Stimulated activated CD8-positive, alpha-beta memory T cell treated with anti-CD3 and anti-CD28 coated beads, Interleukin-12 subunit alpha, Interleukin-12 subunit beta, amount 100 ng/mL, for 24 hours (primary cell): ENCODE results near the gene USP12.
"Not testable (repeated sequence)": the region's sequence is repeated elsewhere in the genome, so short reads cannot be mapped to it uniquely, and the experiment has no call there.

Experiments
- DNase-seq: peaks from one replicate; pipeline ENCODE4 v3.0.0-alpha.2; 2020; ENCODE audit errors: extremely low read depth

Gene USP12

DNA sequence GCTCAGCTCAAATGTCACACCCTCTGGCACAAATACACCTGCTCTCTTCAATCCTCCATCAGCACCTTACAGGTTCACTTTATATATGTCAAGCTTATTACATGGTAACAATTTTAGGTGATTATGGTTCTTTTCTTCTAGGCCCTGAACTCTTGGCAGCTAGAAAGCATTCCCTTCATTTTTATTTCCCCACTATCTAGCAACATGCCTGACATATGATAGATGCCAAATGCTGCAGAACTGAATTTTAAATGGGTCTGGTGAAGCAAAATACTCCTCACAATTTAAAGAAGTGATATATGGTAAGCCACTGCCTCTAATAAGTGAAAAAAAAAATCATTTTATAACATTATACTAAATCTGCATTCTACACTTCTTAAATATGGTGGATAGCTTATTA, 95.2 kb downstream of the USP12 start:
- DNase-seq: no peak

DNA sequence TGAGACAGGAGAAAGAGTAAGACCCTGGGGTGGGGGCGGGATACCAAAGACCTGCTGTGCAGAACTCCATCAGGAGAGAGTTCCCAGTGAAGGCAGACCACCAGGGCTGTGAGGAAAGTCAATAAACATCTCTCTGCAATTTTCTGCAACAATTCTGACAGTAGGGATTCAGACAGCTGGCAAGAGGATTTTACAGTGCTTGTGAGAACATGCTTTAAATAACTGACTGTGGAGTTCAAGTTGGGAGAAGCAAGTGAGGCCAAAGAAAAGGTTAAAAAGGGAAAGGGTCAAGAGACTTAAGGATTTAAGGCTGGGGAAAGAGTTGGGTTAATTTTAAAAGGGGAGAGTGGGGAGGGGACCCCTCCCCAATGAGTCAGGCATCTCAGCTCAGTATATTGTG, 98.4 kb downstream of the USP12 start:
- no peak for DNase-seq

DNA sequence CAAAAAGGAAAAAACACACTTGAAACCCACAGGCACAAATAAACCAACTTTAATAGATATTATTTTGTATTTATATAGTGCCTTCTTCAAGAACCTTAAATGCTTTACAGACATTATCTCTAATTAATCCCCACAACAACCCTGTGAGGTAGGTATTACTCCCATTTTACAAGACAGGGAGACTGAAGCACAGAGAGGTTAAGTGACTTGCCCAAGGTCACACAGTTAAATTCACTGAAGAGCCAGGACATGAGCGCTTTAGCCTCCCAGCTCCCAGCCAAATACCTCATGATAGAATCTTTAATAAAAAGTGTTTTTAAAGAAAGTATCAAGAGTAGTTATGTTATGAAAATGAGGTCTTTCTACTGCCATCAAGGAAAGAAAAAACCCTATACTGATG, 105.5 kb downstream of the USP12 start:
- DNase-seq: not testable (repeated sequence)

DNA sequence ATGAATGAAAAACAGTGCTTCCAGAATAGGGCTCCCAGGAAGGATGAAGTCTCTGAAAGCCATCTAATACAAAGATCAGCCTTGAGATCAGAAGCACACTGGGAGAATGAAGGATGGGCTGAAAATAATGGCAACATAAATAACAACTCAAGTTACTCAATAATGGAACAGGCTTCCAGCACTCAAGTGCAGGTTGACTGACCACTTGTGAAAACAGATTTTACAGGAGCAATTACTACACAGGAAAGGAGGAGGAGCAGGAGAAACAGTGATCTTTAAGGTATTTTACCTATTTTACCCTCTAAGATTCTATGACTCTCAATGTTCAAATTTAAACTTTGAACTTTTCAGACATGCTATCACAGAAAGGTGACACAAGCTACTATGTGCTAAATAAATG, 106.0 kb downstream of the USP12 start:
- DNase-seq: no peak

DNA sequence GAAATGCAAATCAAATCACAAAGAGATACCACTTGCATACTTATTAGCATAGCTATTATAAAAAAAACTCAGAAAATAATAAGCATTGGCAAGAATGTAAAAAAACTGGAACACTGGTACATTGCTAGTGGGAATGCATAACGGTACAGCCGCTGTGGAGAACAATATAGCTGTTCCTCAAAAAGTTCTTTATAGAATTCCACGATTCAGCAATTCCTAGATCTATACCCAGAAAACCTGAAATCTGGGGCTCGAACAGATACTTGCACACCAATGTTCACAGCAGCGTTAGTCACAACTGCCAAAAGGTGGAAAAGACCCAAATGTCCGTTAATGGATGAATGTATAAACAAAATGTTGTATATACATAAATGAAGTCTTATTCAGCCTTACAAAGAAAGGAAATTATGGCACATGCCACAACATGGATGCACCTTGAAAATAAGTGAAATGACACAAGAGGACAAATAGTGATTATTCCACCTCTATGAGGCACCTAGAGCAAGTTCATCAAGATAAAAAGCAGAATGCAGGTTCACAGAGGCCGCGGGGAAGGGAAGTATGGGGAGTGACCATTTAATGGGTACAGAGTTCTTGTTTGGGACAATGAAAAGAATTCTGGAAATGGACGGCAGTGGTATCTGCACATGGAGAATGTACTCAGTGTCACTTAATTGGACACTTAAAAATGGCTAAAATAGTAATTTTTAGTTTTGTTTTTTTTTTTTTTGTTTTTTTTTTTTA, 107.2 kb downstream of the USP12 start:
- no peak for DNase-seq

DNA sequence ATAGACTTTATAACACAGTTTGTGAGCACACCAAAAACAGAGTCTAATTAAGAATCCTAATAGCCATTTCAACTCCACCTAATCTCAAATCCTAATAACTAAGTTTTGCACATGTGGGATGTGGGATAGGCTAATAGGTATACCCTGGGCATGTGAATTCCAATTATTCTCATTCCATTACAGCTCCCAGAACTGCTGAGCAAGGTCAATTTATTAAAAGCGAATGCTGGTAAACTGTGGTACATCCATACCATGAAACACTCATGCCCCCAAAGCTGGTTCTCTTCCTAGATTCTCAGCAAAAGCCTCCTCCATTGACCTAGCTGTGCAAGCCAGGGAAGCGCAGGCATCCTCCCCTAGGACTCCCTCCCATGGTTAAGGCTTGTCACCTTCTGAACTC, 113.8 kb downstream of the USP12 start:
- DNase-seq: no peak

DNA sequence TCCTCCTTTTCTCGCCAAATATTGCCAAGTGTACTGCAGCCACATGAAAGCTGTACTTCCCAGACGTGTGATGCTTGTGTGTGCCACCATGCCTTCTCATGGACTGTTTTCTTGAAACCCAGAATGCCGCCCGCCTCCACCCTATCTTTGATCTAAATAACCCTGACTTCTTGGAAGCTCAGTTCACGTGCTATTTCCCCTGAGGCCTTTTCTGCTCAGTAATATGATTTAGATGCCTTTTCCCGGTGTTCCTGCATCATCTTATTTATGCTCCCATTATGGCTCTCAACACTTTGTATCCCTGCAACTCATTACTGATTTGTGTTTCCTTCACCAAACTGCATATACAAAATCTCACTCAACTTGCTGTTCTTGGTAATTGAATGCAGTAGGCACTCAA, 116.1 kb downstream of the USP12 start:
- no peak for DNase-seq

DNA sequence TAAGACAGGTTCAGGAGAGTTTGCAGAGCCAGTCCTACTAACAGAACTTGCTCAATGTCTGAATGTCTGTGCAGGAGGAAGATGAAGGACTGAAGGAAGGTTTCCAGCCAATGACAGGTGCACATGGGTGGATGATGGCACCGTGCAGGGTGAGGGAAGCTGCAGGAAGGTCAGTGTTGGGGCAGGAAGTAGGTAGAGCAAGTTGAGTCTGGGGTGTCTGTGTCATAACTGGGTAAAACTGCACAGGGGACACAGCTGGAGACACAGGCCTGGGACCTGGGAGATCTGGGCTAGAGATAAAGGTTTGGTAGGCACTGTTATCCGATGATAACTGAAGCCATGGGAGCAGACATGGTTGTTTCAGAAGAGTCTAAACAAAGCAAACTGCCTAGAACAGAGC, 116.9 kb downstream of the USP12 start:
- DNase-seq: no peak

DNA sequence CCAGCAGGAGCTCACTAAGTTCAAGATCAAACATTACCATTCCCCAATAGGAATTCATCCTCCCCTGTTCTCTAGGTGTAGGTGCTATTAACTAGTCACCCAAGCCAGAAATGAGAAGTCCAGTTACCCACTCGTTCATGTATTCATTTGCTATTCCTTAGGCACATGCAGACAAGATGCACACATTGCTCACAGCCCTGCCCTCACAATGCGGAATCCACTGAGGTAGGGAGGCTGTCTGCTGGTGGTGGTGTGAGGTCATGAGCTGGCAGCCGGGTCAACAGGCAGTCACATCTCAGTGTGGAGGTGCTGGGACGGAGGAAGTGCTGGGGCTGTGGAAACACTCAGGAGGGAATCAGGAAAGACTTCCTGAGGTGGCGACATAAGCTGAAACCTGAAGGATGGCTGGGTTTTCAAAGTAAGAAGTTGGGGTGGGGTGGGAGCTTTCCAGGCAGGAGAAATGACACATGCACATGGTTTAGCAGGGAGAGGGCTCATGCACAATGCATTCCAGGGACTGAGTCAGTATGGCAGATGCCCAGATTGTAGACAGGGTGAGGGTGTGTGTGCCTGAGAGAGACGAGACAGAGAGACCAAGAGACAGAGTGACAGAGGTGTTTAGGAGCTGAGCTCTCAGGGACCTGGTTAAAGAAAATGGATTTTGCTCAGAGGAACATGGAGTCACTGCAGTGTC, 117.6 kb downstream of the USP12 start:
- DNase-seq: no peak

DNA sequence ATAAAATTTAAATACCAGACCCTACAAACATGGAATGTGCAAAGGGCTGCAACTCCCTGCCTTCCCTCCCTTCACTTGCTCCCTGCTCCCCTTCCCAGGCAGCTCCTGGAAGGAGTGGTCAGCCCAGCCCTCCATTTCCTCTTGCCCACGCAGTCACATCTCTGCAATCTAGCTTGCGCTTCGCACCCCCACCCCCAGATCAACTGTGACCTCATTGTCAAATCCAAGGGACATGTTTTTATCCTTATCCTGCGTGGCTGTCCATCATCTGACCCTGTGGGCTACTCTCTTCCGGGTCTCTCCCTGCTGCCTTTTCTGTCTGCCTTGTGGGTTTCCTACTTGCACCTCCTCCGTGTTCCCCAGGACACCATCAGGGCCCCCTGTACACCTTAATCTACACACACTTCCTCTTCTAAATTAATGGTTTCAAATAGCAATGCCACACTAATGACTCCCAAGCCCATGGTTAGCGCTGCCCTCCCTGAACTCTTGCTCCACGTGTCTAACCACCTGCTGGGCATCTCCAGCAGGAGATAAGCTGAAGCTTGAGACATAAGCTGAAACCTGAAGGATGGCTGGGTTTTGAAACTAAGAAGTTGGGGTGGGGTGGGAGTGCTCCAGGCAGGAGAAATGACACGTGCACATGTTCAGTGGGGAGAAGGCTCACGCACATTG, 118.3 kb downstream of the USP12 start:
- DNase-seq: no peak

DNA sequence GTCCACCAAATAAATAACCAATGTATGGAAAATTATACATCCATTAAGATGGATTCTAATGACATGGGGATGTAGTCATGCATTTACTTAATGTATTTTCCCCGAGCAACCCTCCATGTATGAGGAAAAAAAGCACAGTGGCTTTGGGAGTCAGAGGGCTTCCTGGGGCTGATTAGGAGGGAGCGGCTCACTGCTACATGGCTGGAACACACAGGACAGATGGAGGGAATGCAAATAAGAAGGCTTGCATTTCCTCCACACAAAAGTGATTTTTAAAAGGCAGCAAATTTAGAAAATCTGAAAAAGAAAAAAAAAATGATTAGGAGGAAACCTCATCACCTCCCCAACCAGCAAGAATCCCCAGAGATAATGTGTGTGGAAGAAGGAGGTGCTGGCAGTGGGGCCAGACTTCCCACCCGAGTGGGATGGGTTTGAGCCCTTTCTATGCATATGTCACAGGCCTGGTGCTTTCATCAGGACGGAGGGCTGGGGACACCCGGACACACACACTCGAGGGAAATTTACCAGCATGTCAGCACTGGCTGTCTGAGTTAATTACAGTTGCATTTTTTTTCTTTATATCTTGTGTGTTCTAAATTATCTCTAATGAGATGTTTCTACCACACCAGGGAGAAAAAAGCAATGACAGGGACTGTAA, 118.9 kb downstream of the USP12 start:
- DNase-seq: no peak

DNA sequence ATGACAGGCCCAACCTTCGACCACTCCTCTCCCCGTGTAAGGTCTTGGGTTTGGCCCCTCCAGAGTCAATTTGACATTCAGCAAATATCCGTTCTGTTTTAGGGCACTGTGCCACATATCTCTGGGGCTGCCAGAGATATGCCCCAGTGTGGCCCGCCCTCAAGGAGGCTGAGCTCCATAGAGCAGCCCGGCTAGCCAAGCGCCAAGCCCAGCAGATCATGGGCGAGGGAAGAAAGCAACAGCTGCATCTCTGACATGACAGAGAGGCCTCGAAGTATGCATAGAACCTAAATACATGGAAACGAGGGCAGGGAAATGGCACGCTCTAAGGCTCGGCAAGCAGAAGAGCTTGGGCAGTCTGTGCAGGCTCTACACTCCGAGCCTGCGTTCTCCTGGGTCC, 124.5 kb downstream of the USP12 start:
- DNase-seq: no peak

DNA sequence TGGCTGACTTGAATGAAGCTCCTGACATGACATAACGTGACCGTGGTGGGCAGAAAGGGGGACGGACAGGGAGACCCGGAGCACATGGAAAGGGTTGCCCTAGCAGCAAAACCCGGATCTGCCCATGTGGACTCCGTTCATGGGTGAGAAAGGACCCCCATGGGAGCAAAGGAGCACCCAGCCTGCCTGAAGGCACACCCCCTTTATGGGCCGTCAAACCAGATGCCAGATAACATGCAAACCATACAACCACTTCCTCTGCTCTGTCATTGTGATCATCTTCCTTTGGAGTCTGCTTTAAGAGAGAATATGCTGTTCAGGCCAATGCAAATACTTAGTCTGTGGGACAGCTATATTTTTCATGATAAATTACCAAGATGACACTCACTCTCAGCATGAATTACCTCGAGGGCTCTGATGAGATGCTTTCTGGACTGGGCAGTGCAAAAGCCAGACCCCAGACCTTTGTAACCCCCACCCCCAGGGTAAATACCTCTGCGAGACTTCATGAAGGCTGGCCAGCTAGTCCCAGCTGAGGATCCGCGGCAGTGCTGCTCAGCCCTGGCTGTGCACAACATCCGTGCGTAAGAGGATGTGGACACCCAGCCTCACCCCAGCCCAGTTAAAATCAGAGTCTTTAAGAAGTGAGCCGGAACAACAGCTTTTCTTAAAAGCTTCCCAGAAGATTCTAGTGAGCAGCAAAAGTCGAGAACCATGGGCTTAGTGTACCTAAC, 126.6 kb downstream of the USP12 start:
- no peak for DNase-seq

DNA sequence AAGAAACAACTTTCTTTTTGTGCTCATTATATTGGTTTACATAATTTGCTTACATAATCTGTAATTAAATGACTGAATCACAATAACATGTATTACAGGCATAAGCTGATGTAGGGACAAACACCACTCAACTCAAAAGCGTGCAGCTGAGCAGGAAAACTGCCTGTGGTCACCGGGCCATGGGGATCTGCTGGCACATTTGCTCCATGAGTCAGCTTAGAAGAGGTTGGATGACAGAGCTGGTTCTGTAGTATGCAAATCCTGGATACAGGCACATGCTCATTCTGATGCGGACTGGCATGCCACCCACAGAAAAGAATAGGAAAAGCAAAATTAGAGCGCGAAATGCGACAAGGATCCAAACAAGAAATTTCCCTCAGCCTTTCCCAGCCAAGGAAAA, 128.6 kb downstream of the USP12 start:
- no peak for DNase-seq

DNA sequence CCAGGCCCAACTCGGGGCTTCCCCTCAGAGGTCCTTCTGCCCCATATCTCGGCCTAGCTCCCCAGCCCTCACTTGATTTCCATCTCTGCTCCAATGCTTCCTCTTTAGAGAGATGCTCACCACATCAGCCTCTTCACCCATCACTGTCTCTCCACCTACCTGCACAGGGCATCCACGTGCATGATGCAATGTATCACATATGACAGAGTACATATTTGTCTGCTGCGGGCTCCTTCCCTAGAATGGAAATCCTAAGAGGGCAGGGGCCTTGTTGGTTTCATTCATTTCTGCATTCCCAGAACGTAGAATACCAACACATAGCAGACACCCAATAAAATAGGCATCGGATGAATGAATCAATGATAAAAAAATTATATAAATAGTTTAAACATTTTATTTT, 130.3 kb downstream of the USP12 start:
- DNase-seq: no peak

DNA sequence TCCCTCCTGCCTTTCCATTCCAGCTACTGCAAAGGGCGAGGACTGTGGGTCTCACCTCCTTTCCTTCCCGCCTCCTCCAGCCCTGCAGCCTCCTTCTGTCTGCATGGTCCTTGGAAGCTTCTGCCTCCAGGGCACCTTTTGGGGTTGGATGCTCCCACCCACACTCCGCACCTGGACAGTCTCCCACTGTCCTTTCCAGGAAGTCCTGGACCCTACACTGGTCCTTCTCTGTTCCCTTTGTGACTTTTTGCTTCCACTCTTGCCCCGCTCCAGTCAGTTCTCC, 130.8 kb downstream of the USP12 start:
- no peak for DNase-seq

DNA sequence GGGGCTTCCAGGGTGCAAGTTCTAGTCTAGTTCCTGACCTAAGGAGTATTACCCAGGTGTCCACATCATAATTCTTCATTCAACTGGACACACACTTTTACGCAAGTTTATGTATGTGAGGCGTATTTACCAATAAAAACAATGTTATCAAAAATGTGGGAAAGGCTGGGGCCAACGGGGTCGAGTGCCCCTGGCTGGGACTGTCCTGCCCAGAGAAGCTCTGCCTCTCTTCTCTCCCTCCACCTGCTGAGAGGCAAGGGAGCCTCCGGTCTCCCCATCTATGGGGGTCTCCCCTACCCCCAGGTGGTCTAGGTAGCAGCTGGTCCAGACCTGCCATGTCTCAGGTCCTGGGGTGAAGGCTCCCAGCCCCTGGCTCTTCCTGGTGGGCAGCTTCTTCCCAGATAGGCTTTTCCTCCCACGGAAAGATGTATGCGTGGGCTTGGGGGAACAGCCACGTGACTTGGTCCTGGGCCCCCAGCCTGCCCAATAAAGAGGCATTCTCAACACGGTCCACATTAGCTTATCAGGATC, 132.4 kb downstream of the USP12 start:
- DNase-seq: no peak

DNA sequence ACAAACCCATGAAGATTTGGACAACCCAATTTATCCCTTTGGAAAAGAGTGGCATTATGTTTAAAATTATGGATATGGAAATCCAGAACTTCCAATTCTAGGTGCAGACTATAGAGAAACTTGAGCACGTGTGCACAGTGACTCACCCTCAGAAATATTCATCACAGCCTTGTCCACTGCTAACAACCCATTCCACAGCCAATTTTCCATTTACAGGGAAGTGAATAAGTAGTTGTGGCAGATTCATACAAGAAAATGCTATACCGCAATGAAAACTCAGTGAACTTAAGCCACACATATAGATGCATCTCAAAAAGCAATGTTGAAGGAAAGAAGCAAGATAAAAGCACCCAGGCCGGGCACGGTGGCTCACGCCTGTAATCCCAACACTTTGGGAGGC, 133.3 kb downstream of the USP12 start:
- DNase-seq: no peak

DNA sequence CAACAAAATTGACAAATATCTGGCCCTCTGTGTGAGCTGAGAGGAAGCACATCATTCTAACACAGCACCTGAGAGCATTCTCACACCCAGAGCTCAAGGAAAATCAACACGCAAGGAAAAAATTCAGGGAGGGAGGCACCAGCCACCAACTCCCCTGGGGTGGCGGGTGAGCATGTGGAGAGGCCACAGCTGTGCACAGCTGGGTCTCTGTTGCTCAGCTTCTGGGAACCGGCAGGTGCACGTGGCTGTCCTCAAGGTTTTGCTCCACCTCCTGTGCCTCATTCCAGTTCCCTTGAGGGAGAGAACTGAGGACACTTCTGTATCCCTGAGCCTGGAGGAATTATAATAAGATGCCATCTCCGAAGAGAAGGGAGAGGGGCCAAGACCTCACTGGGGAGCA, 134.0 kb downstream of the USP12 start:
- no peak for DNase-seq

DNA sequence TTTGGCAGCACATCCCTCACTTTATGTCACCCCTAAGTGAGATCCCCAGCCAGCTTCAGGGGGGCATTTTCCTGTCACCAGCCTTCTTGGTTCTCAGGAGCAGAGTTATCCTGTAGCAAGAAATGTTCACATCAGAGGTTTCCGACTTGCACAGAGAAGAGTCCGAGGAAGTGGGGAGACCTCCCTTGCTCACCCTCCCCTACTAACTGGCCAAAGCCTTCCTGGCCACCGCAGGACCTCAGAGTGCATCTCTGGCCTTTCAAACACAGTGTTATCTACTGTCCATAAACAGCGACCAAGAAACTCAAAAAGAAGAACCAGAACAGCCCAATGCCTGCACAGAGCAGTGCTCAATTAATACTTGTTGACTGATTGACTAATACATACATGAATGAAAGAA, 134.4 kb downstream of the USP12 start:
- no peak for DNase-seq

DNA sequence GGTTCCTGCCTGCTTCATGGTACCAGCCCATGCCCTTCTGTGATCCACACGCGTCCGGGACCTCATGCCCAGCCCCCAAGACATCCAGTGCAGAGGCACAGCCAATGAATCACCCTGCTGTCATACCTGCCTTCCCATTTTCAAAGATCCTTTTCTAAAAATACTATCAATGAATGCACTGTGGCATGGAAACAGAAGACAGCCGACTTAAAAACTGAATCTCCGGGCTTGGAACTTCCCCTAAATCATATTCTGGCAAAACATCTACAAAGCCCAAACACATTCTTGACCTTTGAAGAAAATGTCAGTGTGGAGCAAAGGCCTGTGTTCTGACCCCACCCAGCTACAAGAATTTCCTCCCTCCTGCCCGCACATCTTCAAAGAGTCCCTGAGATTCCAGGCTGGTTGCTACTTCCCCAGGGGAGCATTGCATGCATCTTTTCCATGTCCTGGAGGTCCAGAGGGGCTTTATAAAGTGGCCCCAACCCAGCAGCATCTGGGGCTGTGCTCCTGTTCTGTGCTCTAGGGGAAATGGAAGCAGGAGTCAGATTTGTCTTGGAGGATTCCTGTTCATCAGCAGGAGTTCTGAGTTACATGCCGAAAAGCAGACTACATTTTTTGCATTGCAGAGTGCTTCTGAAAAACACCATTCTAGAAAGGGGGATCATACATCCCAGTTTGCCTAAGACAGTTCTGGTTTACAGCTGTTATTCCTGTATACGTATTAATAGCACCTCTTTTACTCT, 135.2 kb downstream of the USP12 start:
- no peak for DNase-seq
